GM21619 (cell line): ENCODE results near the gene PIK3C3.
"Not testable (repeated sequence)": the region's sequence is repeated elsewhere in the genome, so short reads cannot be mapped to it uniquely, and the experiment has no call there.

Experiments used
- ATAC-seq: cut with Tn5 transposase; IDR thresholded peaks from one replicate; pipeline ENCODE4 v1.9.1; 2021; ENCODE audit not compliant: unreplicated experiment

The PIK3C3 gene

GRCh38 chr18:41965634-41966255 lies 10.7 kb downstream of the PIK3C3 start:
- ATAC-seq = no peak

- no peak for ATAC-seq
Measured at GRCh38 chr18:41966943-41967342, 11.9 kb downstream of the PIK3C3 start.

DNA sequence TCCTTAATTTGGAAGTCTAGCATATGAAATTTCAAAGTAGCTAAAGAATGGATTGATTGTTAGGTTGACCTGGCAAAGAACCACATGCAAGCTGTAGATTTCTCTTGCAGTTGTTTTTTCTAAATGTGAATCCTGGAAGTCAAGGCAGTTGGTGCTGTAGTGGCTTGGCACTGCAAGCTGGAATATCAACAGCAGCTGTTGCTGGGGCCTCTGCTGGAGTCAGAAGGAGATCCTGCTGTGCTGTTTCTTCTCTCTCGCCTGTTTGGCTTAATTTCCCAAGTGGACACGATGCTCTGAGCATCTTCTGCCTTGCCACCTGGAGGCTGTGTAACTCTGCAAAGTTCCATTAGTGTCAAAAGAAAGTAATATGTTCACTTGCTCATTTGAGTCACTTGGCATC lies 12.6 kb downstream of the PIK3C3 start:
- ATAC-seq = no peak

- no peak for ATAC-seq
Measured at GRCh38 chr18:41969881-41970280, 14.8 kb downstream of the PIK3C3 start.

GRCh38 chr18:41972067-41972925 lies 17.3 kb downstream of the PIK3C3 start:
- ATAC-seq = no peak

GRCh38 chr18:41973983-41974382 lies 18.9 kb downstream of the PIK3C3 start:
- peak; percentile 53 for ATAC-seq

GRCh38 chr18:41974796-41975201 lies 19.8 kb downstream of the PIK3C3 start:
- no peak for ATAC-seq

GRCh38 chr18:41975284-41975683 lies 20.2 kb downstream of the PIK3C3 start:
- ATAC-seq = no peak

DNA sequence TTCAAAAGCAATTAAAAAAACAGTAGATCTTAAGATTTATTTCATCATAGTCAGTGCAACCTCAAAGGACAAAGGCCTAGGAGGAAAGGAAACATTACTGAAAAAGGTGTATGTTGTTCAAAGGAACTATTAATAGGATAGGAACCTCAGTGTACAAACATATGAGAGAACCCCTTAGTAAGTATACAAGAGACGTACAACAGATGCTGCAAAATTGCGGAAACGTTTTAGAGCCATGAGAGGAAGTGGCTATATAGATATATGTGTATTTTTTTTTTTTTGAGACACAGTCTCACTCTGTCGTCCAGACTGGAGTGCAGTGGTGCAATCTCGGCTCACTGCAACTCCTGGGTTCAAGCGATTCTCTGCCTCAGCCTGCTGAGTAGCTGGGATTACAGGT lies 22.2 kb downstream of the PIK3C3 start:
- no peak for ATAC-seq

DNA sequence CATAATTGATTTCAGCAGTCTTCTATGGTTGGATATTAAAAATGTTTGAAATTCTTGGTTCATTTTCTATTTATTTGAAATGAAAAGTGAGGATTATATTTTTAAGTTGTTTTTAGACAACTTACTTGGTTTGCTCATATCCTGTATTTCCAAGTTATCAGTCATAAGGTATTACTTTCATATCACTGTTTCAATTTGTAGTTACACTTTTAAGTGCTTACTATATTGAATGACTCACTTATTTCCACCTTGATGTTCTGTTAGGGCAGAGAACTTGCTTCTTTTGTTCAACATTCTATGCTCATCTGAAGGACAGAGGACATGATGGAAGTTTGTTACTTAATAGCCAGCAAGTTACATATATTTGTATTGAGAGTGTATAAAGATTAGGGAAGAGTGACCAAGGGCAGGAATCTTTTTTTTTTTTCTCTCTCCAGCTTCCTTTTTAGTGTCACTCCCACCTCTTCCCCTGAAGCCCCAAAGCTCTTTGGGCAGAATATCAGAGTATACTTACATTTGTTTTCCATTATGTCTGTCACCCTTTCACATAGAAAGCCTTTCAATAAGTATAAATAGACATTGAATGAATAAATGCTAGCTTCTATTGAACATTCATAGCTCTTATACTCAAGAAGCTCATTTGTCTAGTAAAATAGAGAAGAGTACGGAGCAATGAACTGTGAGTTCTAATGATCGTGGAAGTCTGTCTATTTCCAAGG lies 28.1 kb downstream of the PIK3C3 start:
- peak; percentile 99 for ATAC-seq

DNA sequence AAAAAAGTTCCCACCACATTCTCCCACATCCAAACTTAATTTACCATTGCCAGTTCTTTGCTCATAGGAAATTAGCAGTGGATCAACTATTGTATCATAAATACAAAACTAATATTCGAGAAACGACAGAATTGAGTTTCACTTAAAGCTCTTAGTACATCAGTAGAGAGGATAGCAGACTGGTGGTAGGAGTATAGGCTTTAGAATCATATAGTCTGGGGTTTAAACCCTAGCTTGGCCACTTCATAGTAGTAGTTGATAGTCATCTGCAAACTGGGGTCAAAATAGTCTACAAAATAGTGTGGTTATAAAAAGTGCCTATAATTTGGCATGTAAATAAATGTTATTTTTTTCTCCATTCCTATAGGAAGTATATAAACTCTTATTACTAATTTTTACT lies 30.9 kb downstream of the PIK3C3 start:
- no peak for ATAC-seq

GRCh38 chr18:41989508-41989907 lies 34.5 kb downstream of the PIK3C3 start:
- ATAC-seq = no peak

GRCh38 chr18:41992066-41992465 lies 37.0 kb downstream of the PIK3C3 start:
- peak; percentile 76 for ATAC-seq

- ATAC-seq = no peak
Measured at GRCh38 chr18:41992703-41993102, 37.7 kb downstream of the PIK3C3 start.

DNA sequence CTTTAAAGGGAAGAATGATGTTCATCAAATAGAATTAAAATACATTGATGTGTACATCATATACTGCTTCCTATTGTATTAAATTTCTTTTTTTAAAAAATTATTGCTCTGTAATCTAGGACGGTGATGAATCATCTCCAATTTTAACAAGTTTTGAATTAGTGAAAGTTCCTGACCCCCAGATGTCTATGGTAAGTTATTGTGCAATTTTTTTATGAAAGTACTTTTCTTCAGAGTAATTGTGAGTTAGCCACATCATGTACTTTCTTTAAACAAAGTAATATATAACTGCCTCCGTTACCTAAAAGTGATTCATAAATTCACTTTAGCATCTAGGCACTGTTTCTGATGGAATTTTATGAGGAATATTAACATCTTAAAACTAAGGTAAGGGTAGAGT lies 38.1 kb downstream of the PIK3C3 start:
- ATAC-seq = no peak

DNA sequence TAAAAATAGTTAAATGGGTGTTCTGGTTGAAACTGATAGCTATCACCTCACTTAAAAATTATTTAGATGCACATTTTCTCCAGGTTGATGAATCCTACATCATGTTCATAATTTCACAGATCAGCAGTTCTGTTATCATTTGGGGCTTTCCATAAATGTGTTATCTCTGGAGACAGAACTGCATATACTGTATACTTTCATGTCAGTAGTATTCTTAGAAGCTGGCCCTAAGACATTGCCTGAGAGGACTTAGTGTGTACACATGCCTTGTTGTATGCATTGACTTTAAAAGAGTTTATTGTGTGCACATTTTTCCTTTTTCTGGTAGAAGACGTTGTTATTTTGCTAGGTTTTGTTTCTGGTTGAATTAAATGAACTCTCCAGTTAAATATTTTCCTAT lies 41.0 kb downstream of the PIK3C3 start:
- ATAC-seq = no peak

DNA sequence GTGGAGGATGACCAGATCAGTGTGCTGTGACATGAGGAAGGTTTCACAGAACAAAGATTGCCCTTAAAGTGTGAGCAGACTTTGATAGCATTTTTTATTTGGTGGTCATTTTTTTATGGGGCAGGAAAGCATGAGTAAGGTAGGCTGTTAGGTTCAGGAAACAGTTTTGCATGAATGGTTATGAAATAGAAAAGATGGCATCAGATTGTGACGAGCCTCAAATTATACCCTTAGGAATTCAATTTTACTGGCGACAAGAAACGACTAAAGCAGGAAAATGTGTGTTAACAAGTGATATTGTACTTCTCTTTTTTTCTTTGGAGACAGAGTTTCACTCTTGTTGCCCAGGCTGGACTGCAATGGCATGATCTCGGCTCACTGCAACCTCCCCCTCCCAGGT lies 44.7 kb downstream of the PIK3C3 start:
- no peak for ATAC-seq

GRCh38 chr18:42001801-42002200 lies 46.8 kb downstream of the PIK3C3 start:
- no peak for ATAC-seq

GRCh38 chr18:42004653-42005052 lies 49.6 kb downstream of the PIK3C3 start:
- ATAC-seq = no peak

- no peak for ATAC-seq
Measured at GRCh38 chr18:42005782-42006181, 50.7 kb downstream of the PIK3C3 start.

- not testable (repeated sequence) for ATAC-seq
Measured at GRCh38 chr18:42009457-42009856, 54.4 kb downstream of the PIK3C3 start.

GRCh38 chr18:42011053-42011452 lies 56.0 kb downstream of the PIK3C3 start:
- ATAC-seq = peak; percentile 100
